ENCODE measurements around the gene BGN.

DNA sequence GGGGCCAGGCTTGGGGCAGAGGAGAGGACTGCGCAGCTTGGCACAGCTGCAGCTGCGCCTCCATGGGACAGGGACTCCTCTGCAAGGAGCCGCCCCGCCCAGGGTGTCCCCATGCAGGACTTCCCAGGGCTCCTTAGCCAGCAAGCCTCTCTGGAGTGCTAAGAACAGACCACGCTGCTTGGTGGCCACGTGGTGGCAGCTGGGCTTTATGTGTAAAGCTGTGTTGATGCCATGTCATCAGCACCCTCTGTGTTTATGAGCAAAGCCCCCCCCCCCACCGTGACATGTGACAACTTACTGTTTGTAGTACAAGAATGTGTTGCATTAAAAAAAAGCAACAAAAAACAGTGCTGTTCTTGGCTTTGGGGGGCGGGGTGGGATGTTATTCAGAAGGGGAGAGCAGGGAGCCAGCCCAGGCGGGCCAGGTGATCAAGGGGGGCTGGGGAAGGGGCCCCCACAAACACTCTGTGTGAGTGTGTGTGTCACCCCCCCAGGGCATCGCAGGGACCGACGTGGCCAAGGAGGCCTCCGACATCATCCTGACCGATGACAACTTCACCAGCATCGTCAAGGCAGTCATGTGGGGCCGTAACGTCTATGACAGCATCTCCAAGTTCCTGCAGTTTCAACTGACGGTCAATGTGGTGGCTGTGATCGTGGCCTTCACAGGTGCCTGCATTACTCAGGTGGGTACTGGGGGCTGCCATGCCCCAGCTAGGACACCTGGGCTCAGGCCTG lies 63.0 kb downstream of the BGN start:
- TF ChIP-seq, protein P1, sequence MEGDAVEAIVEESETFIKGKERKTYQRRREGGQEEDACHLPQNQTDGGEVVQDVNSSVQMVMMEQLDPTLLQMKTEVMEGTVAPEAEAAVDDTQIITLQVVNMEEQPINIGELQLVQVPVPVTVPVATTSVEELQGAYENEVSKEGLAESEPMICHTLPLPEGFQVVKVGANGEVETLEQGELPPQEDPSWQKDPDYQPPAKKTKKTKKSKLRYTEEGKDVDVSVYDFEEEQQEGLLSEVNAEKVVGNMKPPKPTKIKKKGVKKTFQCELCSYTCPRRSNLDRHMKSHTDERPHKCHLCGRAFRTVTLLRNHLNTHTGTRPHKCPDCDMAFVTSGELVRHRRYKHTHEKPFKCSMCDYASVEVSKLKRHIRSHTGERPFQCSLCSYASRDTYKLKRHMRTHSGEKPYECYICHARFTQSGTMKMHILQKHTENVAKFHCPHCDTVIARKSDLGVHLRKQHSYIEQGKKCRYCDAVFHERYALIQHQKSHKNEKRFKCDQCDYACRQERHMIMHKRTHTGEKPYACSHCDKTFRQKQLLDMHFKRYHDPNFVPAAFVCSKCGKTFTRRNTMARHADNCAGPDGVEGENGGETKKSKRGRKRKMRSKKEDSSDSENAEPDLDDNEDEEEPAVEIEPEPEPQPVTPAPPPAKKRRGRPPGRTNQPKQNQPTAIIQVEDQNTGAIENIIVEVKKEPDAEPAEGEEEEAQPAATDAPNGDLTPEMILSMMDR (IDR thresholded peaks at IDR 0.05), result no peak
- no peak for TF ChIP-seq EZH2 (IDR thresholded peaks at IDR 0.05; ENCODE audit: borderline replicate concordance, insufficient read depth, low read depth, low read length, poor library complexity, severe bottlenecking)
